ENCODE measurements around the gene RPN2. TPM values are rescaled to one million over a fixed set of nuclear protein-coding genes. Genes with fewer than 3 reads are reported as not detected.

The RPN2 gene
- total RNA-seq, 2 donors from 2014 or later = 112 to 178 TPM

DNA sequence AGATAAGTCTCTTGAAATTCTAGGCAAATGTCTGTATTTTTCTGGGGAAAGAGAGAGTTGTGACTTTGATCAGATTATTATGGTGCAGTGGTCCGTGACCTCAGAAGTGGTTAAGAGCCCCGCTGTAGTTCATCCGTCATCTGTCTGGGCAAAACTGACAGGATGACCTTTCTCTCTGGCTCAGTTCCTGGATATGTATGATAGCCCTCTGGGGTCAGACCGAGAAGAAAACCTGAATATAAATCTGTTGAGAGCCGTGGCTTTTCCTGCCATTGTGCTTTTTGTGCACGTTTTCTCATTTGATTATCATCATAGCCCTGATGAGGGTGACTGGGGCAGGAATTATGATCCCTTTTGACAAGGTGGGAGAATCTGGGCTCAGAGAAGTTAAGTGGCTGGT lies 55.9 kb downstream of the RPN2 start:
- Mint-ChIP-seq H3K27me3 (no peaks in the 10 kb centered on the region), H3K4me1 (no peaks in the 10 kb centered on the region), H3K9me3 (no peaks in the 10 kb centered on the region), H3K27ac (no peak overlapping the region), H3K36me3 (ENCODE audit: low read depth) (peaks cover 97% of the 10 kb centered on the region), H3K4me3 (no peak overlapping the region)
- no peak for ATAC-seq (replicated peaks)

DNA sequence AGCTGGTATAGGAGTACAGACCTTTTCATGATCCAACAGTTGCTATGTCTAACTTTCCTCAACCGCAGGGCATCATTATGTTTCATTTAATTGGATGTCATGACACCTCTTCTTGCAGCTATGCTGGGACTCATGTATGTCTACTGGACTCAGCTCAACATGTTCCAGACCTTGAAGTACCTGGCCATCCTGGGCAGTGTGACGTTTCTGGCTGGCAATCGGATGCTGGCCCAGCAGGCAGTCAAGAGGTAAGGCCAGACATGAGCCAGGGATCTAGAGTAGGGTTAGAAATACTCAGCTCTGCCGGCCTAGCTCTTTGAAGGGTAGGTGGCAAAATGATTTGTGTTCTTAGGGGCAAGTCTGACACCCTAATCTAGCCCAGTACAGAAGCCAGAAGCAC lies 57.3 kb downstream of the RPN2 start:
- no peak overlapping the region for H3K27ac Mint-ChIP-seq
- peaks cover 97% of the 10 kb centered on the region for H3K36me3 Mint-ChIP-seq (ENCODE audit: low read depth)
- no peaks in the 10 kb centered on the region for H3K27me3 Mint-ChIP-seq
- H3K4me3 Mint-ChIP-seq = no peak overlapping the region
- no peak for ATAC-seq (replicated peaks)
- no peaks in the 10 kb centered on the region for H3K4me1 Mint-ChIP-seq
- H3K9me3 Mint-ChIP-seq = no peaks in the 10 kb centered on the region

GRCh38 chr20:37237656-37238055 lies 58.5 kb downstream of the RPN2 start:
- no peak for ATAC-seq (replicated peaks)
- no peaks in the 10 kb centered on the region for H3K4me1 Mint-ChIP-seq
- H3K27me3 Mint-ChIP-seq = no peaks in the 10 kb centered on the region
- H3K9me3 Mint-ChIP-seq = no peaks in the 10 kb centered on the region
- no peak overlapping the region for H3K4me3 Mint-ChIP-seq
- no peak overlapping the region for H3K27ac Mint-ChIP-seq
- peaks cover 97% of the 10 kb centered on the region for H3K36me3 Mint-ChIP-seq (ENCODE audit: low read depth)

DNA sequence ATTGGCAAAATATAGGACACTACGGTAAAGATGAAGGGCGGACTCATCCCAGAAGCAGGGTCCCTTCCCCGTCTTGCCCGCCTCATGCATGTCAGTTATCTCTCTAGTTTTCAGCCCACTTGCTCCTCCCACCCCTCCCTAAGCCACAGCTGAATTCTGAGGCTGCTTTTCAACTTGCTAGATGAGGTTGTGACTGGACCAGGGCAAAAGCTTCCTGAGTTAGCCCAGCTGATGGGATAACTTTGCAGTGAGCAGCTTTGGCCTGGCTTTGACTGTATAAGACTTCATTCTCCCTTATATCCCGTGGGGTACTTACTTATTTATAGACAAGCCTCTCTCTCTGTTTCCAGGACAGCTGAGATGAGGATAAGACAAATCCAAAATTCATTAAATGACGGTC lies 59.3 kb downstream of the RPN2 start:
- Mint-ChIP-seq H3K9me3 (no peaks in the 10 kb centered on the region), H3K4me3 (no peak overlapping the region), H3K27ac (no peak overlapping the region), H3K36me3 (ENCODE audit: low read depth) (peaks cover 97% of the 10 kb centered on the region), H3K4me1 (no peaks in the 10 kb centered on the region), H3K27me3 (no peaks in the 10 kb centered on the region)
- ATAC-seq (replicated peaks) = no peak

- H3K4me3 Mint-ChIP-seq = no peak overlapping the region
- H3K27ac Mint-ChIP-seq = no peak overlapping the region
- H3K27me3 Mint-ChIP-seq = no peaks in the 10 kb centered on the region
- H3K9me3 Mint-ChIP-seq = no peaks in the 10 kb centered on the region
- H3K4me1 Mint-ChIP-seq = no peaks in the 10 kb centered on the region
- ATAC-seq (replicated peaks) = no peak
- peaks cover 97% of the 10 kb centered on the region for H3K36me3 Mint-ChIP-seq (ENCODE audit: low read depth)
These were observed 59.9 kb downstream of the RPN2 start for GRCh38 chr20:37238935-37239451.

- Mint-ChIP-seq H3K9me3 (no peaks in the 10 kb centered on the region), H3K4me1 (no peaks in the 10 kb centered on the region), H3K36me3 (ENCODE audit: low read depth) (peaks cover 83% of the 10 kb centered on the region), H3K27me3 (no peaks in the 10 kb centered on the region), H3K4me3 (no peak overlapping the region), H3K27ac (peak overlapping the region; percentile 37)
- no peak for ATAC-seq (replicated peaks)
These were observed 61.4 kb downstream of the RPN2 start for GRCh38 chr20:37240337-37241067.

DNA sequence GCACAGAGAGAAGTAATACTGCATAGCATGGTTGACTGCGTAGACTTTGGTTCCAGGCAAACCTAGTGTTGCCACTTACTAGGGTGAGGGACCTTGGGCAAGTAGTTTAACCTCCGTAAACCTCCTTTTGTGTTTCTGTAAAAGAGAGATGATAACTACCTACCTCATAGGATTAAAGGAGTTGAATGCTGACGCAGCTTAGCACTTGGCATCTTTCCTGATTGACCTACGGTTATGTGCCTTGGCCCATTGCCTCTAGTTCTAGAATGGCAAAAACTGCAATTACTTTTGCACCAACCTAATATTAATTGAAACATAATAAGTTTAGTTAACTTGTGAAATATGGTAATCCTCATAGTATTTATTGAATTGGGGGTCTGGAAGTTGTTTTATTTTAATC lies 63.4 kb downstream of the RPN2 start:
- Mint-ChIP-seq H3K27me3 (no peaks in the 10 kb centered on the region), H3K27ac (no peak overlapping the region), H3K9me3 (no peaks in the 10 kb centered on the region), H3K4me1 (no peaks in the 10 kb centered on the region), H3K36me3 (ENCODE audit: low read depth) (peaks cover 63% of the 10 kb centered on the region), H3K4me3 (no peak overlapping the region)
- ATAC-seq (replicated peaks) = no peak

DNA sequence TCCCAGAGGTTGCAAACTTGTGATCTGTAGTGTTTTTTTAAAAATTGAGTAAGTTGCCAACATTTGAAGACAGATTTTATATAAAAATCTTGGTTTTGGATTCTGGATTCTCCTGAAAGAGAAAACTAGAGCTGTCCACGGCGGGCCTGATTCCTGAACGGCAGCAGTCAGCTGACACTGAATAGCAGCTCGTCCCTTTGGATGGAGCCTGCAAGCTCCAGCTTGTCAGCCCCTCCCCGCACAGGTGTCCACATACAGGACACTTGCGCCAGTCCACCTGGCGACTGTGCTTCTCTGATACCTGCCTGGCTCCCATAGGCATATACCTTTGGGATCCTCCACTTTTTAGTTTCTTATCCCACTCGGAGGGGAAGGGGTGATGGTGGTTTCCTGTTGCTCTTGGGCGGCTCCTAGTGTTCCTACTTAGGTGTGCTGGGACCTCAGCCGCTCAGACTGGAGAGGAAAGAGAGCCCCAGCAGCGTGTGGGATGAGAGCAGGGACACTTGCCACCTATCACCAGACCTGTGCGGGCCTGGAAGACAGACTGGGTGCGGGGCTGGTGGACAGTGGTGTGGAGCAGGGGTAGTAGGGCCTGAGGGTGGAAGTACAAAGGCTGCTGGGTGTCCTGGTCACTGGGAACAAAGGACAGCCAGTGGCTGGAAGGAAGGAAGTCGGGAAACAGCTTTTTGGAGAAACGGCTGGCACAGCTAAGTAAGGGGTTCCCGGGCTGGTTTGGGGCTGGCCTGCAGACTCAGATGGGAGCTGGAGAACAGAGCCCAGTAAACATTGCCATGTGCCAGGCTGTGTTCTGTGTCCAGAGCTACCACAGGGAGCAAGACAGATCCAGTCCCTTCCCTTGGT lies 64.2 kb downstream of the RPN2 start:
- no peak overlapping the region for H3K27ac Mint-ChIP-seq
- ATAC-seq (replicated peaks) = no peak
- no peaks in the 10 kb centered on the region for H3K27me3 Mint-ChIP-seq
- peaks cover 57% of the 10 kb centered on the region for H3K36me3 Mint-ChIP-seq (ENCODE audit: low read depth)
- no peaks in the 10 kb centered on the region for H3K9me3 Mint-ChIP-seq
- no peak overlapping the region for H3K4me3 Mint-ChIP-seq
- no peaks in the 10 kb centered on the region for H3K4me1 Mint-ChIP-seq

- ATAC-seq (replicated peaks) = no peak
- H3K4me3 Mint-ChIP-seq = no peak overlapping the region
- H3K4me1 Mint-ChIP-seq = no peaks in the 10 kb centered on the region
- peaks cover 50% of the 10 kb centered on the region for H3K36me3 Mint-ChIP-seq (ENCODE audit: low read depth)
- no peaks in the 10 kb centered on the region for H3K9me3 Mint-ChIP-seq
- H3K27ac Mint-ChIP-seq = no peak overlapping the region
- H3K27me3 Mint-ChIP-seq = no peaks in the 10 kb centered on the region
These were observed 64.9 kb downstream of the RPN2 start for GRCh38 chr20:37243937-37244571.

DNA sequence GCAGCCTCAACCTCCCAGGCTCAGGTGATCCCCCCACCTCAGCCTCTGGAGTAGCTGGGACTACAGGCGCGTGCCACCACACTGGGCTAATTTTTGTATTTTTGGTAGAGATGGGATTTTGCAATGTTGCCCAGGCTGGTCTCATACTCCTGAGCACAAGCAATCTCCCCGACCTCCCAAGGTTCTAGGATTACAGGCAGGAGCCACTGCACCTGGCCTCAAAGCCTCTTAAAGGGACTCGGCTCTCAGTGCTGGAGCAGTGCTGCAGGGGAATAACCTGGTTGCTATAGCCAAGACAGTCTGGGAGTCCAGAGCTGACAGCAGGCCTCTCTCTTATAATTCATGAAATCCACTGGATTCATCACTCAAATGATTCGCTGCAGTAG lies 65.4 kb downstream of the RPN2 start:
- no peaks in the 10 kb centered on the region for H3K9me3 Mint-ChIP-seq
- no peaks in the 10 kb centered on the region for H3K27me3 Mint-ChIP-seq
- H3K27ac Mint-ChIP-seq = no peak overlapping the region
- peaks cover 45% of the 10 kb centered on the region for H3K36me3 Mint-ChIP-seq (ENCODE audit: low read depth)
- no peak for ATAC-seq (replicated peaks)
- H3K4me3 Mint-ChIP-seq = no peak overlapping the region
- H3K4me1 Mint-ChIP-seq = no peaks in the 10 kb centered on the region

DNA sequence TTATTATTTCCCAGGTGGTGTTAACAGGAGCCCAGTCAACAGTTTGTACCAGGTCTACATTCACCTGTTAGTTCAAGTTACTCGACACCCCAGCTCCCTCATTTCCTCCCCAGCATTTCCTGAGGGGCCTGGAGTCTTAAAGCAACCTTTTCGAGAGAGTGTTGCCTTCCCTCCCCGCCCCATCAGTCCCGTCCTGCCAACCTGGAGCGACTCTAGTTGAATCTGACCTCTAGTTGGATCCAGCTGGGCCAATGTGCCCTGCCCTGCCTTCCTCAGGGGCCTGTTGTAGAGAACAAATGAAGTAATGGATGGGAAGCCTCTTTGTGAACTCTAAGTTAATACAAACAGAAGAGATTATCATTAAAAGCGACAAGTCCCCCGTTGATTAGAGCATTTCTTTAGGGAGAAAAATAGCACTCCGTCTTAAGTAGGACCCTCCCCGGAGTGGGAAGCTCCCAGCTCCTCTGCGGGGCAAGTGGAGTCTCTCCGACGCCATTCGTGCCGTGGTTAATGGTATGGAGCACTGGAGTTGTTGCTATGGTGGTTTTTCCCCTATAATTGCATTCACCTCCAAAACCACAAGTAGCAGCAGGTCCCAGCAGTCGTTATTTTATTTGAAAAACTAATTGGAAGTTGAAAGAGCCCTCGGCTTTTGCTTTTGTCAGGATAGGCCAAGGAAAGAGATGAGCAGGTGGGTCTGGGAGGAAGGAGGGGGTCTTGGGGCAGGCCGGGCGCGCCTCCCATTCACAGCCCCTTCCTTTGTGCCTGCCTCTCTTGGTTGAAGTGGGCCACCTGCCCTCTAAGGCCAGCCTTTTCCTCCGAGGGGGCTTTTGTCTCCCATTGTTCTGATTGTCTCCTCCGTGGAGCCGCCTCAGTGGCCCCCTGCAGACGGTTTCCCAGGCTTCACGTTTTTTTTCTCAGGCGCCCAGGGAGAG lies 66.4 kb downstream of the RPN2 start:
- Mint-ChIP-seq H3K4me3 (no peak overlapping the region), H3K9me3 (no peaks in the 10 kb centered on the region), H3K36me3 (ENCODE audit: low read depth) (peaks cover 36% of the 10 kb centered on the region), H3K27ac (peak overlapping the region; percentile 39), H3K4me1 (no peaks in the 10 kb centered on the region), H3K27me3 (no peaks in the 10 kb centered on the region)
- no peak for ATAC-seq (replicated peaks)

- Mint-ChIP-seq H3K9me3 (no peaks in the 10 kb centered on the region), H3K4me1 (no peaks in the 10 kb centered on the region), H3K36me3 (ENCODE audit: low read depth) (peaks cover 23% of the 10 kb centered on the region), H3K4me3 (no peak overlapping the region), H3K27me3 (no peaks in the 10 kb centered on the region), H3K27ac (no peak overlapping the region)
- ATAC-seq (replicated peaks) = no peak
These were observed 67.6 kb downstream of the RPN2 start for GRCh38 chr20:37246736-37247135.

DNA sequence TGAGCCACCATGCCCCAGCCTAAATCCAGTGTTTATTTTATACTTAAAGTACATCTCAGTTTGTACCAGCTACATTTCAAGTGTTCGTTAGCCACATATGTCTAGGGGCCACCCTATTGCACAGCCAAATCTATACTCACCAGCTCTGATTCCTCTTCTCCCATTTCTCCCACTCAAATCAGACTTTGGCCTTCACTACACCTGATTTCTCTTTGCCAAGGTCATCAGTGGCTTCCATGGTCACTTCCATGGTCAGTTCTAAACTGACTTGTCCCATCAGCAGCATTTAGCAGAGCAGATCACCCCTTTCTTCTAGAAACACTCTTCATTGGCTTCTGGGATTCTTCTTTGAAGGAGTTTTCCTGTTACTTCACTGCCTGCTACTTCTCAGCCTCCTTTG lies 68.4 kb downstream of the RPN2 start:
- H3K4me3 Mint-ChIP-seq = no peak overlapping the region
- H3K27me3 Mint-ChIP-seq = no peaks in the 10 kb centered on the region
- H3K27ac Mint-ChIP-seq = no peak overlapping the region
- no peak for ATAC-seq (replicated peaks)
- H3K9me3 Mint-ChIP-seq = no peaks in the 10 kb centered on the region
- peaks cover 15% of the 10 kb centered on the region for H3K36me3 Mint-ChIP-seq (ENCODE audit: low read depth)
- H3K4me1 Mint-ChIP-seq = no peaks in the 10 kb centered on the region

DNA sequence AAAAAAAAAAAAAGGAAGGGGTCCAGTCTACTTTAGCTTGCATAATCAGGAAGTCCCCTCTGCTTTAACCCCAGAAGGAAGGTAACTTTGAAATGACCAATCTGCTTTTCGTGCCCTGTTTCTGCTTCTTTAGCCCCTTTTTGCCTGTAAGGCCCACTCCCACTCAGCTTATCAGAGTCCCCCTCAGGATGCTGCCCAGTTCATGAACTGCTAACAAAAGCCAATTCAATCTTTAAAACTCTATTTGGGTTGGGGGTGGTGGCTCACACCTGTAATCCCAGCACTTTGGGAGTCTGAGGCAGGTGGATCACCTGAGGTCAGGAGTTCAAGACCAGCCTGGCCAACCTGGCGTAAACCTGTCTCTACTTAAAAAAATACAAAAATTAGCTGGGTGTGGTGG lies 70.2 kb downstream of the RPN2 start:
- no peak overlapping the region for H3K4me3 Mint-ChIP-seq

More for the DNA sequence above, 70.2 kb downstream of the RPN2 start:
- no peak for ATAC-seq (replicated peaks)
- Mint-ChIP-seq H3K27ac (no peak overlapping the region), H3K27me3 (no peaks in the 10 kb centered on the region), H3K4me1 (no peaks in the 10 kb centered on the region), H3K36me3 (ENCODE audit: low read depth) (no peaks in the 10 kb centered on the region), H3K9me3 (no peaks in the 10 kb centered on the region)
